Measurements from ENCODE around the gene FBXO17. TPM values are rescaled to one million over a fixed set of nuclear protein-coding genes. Genes with fewer than 3 reads are reported as not detected.

FBXO17 gene
- total RNA-seq, 1 donor from 2014 or later = 19.1 TPM

GRCh38 chr19:38915329-38916321 lies 59.9 kb downstream of the FBXO17 start:
- DNase-seq (ENCODE audit: low spot score) = no peak

DNA sequence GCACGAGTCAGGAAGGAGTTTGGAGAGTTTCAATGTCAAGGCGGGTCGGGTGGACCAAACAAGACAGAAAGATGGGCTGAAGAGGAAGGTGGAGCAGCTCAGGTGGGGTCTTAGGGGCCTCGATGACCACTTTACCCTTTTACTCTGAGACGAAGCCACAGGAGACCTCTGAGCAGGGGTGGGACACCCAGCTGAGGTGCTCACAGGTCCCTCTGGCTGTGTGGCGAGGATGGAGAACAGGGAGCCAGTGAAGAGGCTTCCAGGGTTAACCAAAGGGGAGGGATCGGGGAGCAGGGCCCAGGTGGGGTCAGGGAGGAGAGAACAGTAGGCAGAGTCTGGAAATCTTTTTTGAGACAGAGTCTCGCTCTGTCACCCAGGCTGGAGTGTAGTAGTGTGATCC lies 61.6 kb downstream of the FBXO17 start:
- DNase-seq (ENCODE audit: low spot score) = no peak

- no peak for DNase-seq (ENCODE audit: low spot score)
Observed at GRCh38 chr19:38912600-38913514, 62.7 kb downstream of the FBXO17 start.

GRCh38 chr19:38911388-38912001 lies 64.0 kb downstream of the FBXO17 start:
- no peak for DNase-seq (ENCODE audit: low spot score)

DNA sequence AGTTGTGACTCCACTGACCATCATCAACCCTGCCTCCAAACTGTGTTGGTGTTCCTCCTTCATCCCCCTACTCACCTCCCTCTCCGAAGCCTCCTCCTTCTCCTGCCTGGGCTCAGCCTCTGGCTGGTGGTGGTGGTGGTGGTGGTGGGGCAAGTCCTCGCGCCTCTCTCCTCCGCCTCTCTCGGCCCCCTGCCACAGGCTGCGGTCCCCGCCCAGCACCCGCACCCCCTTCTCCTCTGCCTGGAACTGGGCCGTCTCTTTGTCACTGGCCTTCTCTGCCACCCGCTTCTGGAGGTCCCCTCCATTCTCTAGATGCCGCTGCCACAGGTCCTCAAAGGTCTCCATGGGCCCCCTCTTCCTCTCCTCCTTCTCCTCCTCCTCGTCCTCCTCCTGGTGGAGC lies 65.1 kb downstream of the FBXO17 start:
- DNase-seq (ENCODE audit: low spot score) = no peak

GRCh38 chr19:38908911-38909310 lies 66.6 kb downstream of the FBXO17 start:
- no peak for DNase-seq (ENCODE audit: low spot score)

DNA sequence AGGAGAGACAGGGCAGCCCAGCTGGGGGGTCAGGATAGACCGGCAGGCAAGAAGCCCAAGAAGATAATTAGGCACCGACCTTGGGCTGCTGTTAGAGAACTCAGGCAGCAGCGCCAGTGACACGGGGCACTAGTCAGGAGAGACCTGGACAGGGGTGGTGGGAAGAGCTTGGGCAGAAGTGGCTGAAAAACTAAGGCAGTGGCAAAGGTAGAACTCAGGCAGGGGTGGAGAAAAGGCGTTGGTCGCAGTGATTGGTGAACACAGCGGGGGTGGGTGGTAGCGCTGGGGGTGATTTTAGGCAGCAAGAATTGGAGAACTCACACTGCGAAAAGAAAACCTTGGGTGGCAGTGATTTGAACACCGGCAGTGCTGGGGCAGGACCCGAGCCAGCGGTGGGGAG lies 67.9 kb downstream of the FBXO17 start:
- DNase-seq (ENCODE audit: low spot score) = no peak

GRCh38 chr19:38907227-38907626 lies 68.3 kb downstream of the FBXO17 start:
- no peak for DNase-seq (ENCODE audit: low spot score)

DNA sequence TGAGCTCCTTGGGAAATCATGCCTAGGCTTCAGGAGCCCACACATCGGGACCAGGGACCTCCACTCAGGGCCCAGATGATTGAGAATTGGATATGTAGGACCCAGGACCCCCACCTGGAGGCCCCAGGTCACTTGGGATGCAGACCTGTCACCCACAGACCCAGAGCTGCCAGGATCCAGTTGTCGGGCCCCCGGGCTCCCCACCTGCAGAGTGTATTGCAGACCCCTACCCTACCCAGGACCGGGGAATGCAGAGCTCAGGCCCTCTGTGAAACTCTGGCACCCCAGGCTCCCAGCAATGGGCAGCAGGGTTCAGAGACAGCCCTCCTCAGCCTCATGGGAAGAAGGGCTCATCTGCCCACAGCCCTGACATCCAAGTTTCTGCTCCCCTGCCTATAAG lies 69.9 kb downstream of the FBXO17 start:
- no peak for DNase-seq (ENCODE audit: low spot score)

GRCh38 chr19:38904581-38905539 lies 70.7 kb downstream of the FBXO17 start:
- no peak for DNase-seq (ENCODE audit: low spot score)

DNA sequence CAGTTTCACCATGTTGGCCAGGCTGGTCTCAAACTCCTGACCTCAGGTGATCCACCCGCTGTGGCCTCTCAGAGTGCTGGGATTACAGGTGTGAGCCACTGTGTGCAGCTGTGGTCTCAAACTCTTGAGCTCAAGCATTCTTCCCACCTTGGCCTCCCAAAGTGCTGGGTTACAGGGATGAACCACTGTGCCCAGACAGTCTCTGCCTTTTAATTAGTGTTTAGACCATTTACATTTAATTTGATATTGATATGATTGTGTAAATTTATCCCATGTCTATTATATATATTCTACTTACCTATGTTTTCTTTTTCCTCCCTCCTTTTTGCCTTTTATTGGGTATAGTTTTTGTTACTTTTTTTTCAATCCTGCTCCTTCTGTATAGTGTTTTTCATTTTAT lies 73.9 kb downstream of the FBXO17 start:
- no peak for DNase-seq (ENCODE audit: low spot score)

GRCh38 chr19:38900743-38901190 lies 74.8 kb downstream of the FBXO17 start:
- no peak for DNase-seq (ENCODE audit: low spot score)

- DNase-seq (ENCODE audit: low spot score) = no peak
Observed at GRCh38 chr19:38900202-38900629, 75.3 kb downstream of the FBXO17 start.

GRCh38 chr19:38899447-38900201 lies 75.9 kb downstream of the FBXO17 start, which contains the start of the genes NFKBIB and SIRT2:
Gene NFKBIB (plus strand): TSS chr19:38899969. CDS start chr19:38900033, 64 bp downstream.
Gene SIRT2 (minus strand): TSS chr19:38899618. CDS start chr19:38899521, 97 bp downstream.
- DNase-seq (ENCODE audit: low spot score) = peak; percentile 100

- peak; percentile 13 for DNase-seq (ENCODE audit: low spot score)
Observed at GRCh38 chr19:38898788-38899446, 76.6 kb downstream of the FBXO17 start.

DNA sequence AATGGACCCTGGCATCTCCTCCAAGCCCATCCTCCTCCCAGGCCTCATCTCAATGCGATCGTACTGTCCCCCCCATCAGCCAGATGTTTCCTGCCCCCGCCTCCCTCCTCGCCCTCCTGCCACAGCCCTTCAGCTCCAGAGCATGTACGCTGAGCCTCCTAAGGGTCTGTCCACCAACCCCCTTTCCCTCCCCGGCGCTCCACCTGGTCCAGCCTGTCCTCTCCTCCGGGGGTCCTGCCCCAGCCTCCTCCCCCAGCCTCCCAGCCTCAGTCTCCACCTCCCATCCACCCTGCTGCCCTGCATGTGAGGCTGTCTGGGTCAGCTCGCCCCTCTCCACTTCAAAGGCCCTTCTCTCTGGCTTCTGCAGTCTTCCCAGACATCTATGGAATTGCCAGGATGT lies 80.6 kb downstream of the FBXO17 start:
- DNase-seq (ENCODE audit: low spot score) = no peak

GRCh38 chr19:38893341-38893771 lies 82.2 kb downstream of the FBXO17 start:
- DNase-seq (ENCODE audit: low spot score) = no peak

GRCh38 chr19:38892841-38893240 lies 82.7 kb downstream of the FBXO17 start:
- DNase-seq (ENCODE audit: low spot score) = no peak

DNA sequence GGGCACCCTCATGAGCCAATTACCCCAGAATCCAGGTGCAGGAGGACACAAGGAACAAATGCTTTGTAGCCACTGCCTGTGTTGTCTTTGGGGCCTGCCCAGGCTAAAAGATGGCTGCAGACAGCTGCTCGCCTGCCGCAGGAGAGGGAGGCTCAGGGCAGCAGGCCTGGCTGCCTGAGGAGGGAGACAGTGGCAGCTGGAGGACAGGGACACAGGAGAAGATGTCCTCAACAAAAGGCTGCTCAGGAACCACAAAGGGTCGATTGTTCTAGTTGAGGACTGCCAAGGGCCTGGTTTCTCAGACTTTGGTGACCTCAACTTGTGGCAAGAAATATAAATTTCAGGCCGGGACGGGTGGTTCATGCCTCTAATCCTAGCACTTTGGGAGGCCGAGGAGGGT lies 83.8 kb downstream of the FBXO17 start:
- no peak for DNase-seq (ENCODE audit: low spot score)
